GM18907 (cell line): Measurements from ENCODE around the gene CNTNAP2.

Source experiments
- ATAC-seq: cut with Tn5 transposase; IDR thresholded peaks from one replicate; pipeline ENCODE4 v1.9.1; 2021; ENCODE audit warnings: mild to moderate bottlenecking, moderate library complexity; ENCODE audit not compliant: unreplicated experiment

CNTNAP2 gene

DNA sequence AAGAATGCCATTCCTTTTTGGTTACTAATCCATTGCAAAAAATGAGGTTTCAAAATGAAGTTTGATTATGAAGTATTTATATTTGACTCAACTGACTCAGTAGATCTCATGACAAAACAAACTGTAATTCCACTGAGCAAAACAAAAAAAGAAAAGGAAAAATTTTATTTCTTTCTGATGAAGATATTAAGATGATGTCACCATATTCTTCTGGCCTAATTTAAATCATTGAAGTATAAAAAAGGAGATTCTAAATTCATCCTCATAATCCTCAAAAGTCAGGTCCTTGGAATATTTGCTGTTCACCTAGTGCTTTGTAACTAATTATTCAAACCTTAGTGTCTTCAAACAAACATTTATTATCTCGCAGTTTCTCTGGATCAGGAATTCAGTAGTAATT lies 1183.7 kb downstream of the CNTNAP2 start:
- no peak for ATAC-seq

- ATAC-seq: no peak
Measured at GRCh38 chr7:147304376-147304775, 1187.8 kb downstream of the CNTNAP2 start.

DNA sequence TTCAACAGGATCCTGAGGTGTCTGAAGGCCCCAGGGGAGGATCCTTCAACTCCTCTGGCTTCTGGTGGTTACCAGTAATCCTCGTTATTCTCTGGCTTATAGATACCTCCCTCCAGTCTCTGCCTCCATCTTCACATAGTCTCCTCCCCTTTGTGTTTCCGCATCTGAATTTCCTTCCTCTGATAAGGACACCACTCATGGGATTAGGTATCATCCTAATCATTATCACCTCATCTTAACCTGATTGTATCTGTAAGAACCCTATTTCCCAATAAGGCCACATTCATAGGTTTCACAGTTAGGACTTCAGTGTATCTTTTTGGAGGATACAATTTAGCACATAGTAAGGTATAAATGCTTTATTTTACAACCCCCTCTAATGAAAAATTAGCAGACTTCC lies 1189.2 kb downstream of the CNTNAP2 start:
- no peak for ATAC-seq

GRCh38 chr7:147308539-147308938 lies 1191.9 kb downstream of the CNTNAP2 start:
- ATAC-seq: no peak

- ATAC-seq: no peak
Measured at GRCh38 chr7:147311336-147311735, 1194.7 kb downstream of the CNTNAP2 start.

- ATAC-seq: no peak
Measured at GRCh38 chr7:147321504-147321903, 1204.9 kb downstream of the CNTNAP2 start.

DNA sequence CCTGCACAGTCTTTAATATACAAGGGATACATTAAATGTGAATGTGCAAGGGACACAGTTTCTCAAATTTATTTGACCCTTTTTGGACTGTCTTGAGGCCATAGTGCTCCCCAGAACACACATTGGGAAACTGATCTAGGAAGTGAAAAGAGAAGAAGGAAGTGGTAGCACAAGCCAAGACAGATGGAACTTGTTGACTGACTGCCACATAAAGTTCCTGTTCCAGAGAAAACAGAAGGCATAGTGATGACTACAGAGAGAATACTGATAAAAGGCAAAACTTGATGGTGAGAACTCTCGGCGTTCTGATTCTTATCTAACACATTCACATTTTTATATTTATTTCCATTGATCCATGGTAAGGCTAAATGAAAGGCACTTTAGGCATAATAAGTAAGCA lies 1216.4 kb downstream of the CNTNAP2 start:
- no peak for ATAC-seq

DNA sequence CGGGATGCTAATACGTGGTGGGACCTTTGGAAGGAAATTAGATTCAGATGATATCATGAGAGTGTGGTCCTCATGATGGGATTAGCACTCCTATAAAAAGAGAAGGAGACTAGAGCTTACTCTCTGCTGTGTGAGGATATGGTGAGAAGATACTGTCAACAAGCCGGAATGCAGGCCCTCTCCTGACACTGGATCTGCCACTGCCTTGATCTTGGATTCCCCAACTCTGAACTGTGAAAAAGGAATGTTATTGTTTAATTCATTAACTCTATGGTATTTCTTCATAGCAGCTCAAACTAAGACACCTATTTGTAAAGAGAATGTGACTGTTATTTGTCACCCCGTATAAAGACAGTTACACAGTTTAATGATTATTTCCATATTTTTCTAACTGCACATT lies 1246.5 kb downstream of the CNTNAP2 start:
- no peak for ATAC-seq

DNA sequence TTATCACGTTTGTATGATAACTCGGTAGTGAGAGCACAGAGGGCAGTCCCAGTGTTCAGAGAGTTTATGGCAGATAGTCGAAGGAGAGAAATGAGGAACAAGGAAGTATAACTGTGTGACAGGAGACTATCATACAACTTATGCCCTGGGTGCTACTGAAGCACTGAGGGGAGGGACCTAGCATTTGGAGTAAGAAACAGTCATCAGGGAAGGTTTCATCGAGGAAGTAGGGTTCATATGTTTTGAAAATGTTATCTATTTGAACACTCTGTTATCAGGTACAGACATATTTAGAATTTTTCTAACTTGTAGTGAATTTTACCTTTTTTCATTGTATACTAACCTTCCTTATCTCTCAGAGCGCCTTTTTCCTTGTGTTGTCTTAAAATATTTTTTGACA lies 1259.6 kb downstream of the CNTNAP2 start:
- ATAC-seq: no peak

DNA sequence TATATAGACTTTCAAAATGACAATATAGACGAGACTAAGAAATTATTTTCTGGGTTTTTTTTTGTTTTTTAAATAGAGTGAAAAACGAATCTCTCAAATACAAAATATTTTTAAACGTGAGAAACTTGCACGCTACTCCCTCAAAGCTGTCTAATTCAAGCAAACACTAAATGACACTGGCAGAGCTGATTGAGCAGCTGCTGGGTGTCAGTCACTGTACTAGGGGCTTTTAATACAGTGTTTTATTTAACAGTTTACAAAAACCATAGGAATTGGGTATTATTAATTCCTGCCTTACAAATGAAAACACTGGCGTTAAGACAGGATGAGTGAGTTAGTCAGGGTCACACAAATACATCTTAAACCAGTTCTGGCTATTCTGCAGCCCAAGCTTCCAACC lies 1264.3 kb downstream of the CNTNAP2 start:
- no peak for ATAC-seq

GRCh38 chr7:147394329-147394728 lies 1277.7 kb downstream of the CNTNAP2 start:
- no peak for ATAC-seq

- no peak for ATAC-seq
Measured at GRCh38 chr7:147400221-147400689, 1283.7 kb downstream of the CNTNAP2 start.

DNA sequence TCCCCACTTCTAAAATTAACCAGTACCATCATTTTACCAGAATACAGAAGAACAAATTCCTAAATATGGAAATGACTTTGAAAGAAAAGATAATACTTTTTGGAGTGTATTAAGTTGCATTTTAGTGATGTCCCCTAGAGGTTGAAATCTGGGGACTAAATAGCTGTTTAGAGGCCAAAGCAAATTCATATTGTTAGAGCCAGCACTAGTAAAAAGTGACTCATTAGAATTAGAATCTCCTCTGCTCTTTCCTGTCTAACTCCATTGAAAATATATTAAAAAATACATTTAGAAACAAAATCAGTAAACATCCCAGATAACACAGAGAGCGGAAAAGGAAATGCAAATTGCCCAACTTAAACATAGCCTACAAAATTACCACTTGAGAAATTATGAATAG lies 1284.3 kb downstream of the CNTNAP2 start:
- ATAC-seq: no peak

- ATAC-seq: no peak
Measured at GRCh38 chr7:147405621-147406020, 1289.0 kb downstream of the CNTNAP2 start.

DNA sequence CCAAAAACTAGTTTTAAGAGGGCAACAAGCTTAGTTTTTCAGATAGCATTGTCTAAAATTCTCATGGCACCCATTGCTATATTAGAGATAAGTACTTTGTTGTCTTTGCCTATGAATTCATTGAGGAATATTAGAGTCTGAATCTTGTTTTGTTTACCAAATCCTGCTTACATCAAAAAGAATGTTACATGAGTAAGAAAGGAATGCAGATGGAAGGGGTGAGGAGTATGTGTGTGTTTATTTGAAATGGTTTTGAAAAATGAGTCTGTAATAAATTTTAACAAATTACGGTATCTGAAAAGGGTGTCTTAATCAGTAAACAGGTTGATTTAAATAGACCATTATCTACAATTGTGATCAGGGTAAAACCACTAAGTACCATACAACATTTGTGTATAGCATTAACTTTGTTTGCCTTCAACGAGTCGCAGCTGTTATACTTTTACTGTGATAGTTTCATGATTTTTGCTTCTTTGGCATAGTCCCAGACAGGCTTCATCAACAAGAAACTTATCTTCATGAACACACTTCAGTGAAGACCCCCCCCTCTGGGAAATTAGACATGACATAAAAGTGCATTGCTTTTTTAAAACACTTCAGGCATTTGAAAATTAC lies 1290.0 kb downstream of the CNTNAP2 start:
- no peak for ATAC-seq

GRCh38 chr7:147411096-147411495 lies 1294.5 kb downstream of the CNTNAP2 start:
- no peak for ATAC-seq

DNA sequence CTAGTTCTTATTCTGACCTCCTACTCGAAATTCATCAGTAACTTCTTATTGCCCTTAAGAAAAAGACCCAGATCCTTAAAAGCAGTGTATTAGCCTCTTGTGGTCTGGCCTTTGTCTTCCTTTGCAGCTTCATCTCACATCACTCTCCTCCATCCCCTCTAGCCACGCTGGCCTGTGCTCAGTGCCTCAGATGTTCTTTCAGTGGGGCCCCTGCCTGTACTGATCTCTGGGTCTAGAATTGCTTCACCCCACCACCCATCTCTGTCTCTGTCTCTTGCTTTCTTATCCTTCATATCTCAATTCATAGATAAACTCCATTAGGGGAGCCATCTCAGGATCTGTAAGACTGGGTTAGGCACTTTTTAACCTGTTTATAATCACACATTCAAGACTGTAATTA lies 1295.5 kb downstream of the CNTNAP2 start:
- no peak for ATAC-seq

- ATAC-seq: no peak
Measured at GRCh38 chr7:147412782-147413556, 1296.4 kb downstream of the CNTNAP2 start.

DNA sequence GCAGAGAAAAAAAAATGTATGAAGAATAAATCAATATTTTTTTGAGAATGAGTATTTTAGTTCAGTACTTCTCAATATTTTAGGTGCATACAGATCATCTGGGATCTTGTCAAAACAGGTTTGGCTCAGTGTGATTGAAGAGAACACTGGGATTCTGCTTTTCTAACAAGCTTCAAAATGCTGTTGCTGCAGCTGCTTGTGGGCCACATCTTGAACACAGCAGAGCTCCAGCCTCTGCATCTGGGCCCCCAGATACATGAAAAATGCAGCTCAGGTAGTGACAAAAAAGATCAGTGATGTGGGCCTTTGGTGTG lies 1296.9 kb downstream of the CNTNAP2 start:
- ATAC-seq: no peak

GRCh38 chr7:147415991-147416390 lies 1299.4 kb downstream of the CNTNAP2 start:
- ATAC-seq: no peak

DNA sequence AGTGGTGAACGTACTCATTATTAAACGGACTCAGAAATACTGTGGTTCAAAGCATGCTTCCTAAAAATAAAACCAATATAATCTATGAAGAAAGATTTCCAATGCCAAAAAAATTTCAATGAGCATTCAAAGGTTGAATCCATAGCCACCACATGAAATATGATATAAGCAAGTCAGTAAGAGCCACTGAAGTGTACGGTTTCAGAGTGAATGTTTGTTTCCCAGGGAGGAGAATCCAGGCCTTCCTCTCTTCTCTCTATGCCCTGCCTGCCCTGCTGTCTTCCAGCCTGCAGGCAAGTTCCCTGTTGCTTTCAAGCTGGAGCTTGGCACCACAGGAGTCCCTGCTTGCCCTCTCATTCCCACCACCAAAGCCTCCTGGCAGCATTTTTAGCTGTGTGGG lies 1302.4 kb downstream of the CNTNAP2 start:
- ATAC-seq: no peak

GRCh38 chr7:147423875-147424274 lies 1307.3 kb downstream of the CNTNAP2 start:
- ATAC-seq: no peak

GRCh38 chr7:147428075-147428474 lies 1311.5 kb downstream of the CNTNAP2 start:
- ATAC-seq: no peak
